WTC11 (cell line): ENCODE data around the gene MANF.

ENCODE experiments used
- AFF4 ChIP-seq: sonication (generic); formaldehyde crosslinking; IDR thresholded peaks from 2 replicates; pipeline ENCODE4 v1.8.1; 2023; ENCODE audit warnings: mild to moderate bottlenecking, missing genetic modification reagents, borderline replicate concordance
- CTCF ChIP-seq: fragments of 200-600 bp; IDR thresholded peaks from 2 replicates; pipeline ENCODE4 v1.8.0; 2022; ENCODE audit warnings: antibody characterized with exemption
- FOXK1 ChIP-seq: sonication (generic); formaldehyde crosslinking; IDR thresholded peaks from 2 replicates; pipeline ENCODE4 v1.8.0; 2022; ENCODE audit warnings: mild to moderate bottlenecking, moderate library complexity, missing genetic modification reagents
- ZNF423 ChIP-seq: fragments of 250-450 bp; sonication (Bioruptor Pico); IDR thresholded peaks from 2 replicates; pipeline ENCODE4 v2.1.2; 2022; ENCODE audit warnings: mild to moderate bottlenecking, moderate library complexity
- TF ChIP-seq, protein P1 (sequence below): sonication (generic); formaldehyde crosslinking; IDR thresholded peaks from 2 replicates; pipeline ENCODE4 v1.8.1; 2022; ENCODE audit warnings: mild to moderate bottlenecking, moderate library complexity, missing genetic modification reagents
- TF ChIP-seq, protein P2 (sequence below): fragments of 250-450 bp; sonication (Bioruptor Pico); conservative IDR thresholded peaks from 2 replicates; pipeline ENCODE4 v1.9.0; 2021; ENCODE audit warnings: mild to moderate bottlenecking
- TF ChIP-seq, protein P3 (sequence below): sonication (generic); formaldehyde crosslinking; IDR thresholded peaks from 2 replicates; pipeline ENCODE4 v1.8.1; 2023; ENCODE audit warnings: mild to moderate bottlenecking, missing genetic modification reagents, moderate library complexity

DNA sequence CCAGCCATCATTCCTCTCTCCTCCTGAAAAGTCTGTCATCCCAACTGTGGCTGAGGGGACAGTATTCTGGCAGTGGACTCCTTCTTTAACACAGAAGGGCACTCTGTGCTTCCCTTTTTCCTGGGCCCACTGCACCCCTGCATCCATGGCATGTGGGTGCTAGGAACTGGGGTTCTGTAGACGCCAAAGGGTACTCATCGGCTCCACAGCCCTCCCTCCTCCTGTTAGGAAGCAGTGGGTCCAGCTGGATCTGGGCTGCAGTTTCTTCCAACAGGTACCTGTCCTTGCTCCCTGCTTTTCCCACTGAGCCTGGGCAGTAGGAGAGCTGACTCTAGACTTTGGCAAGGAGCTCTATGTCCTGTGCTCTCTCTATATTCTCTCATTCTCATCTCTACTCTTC lies 6.4 kb upstream of the MANF start:
- TF ChIP-seq CTCF, result no peak
- no peak for TF ChIP-seq ZNF423 (CRISPR knock-in tag)
- no peak for TF ChIP-seq AFF4 (CRISPR knock-in tag)
- no peak for TF ChIP-seq FOXK1
- TF ChIP-seq, protein P1, sequence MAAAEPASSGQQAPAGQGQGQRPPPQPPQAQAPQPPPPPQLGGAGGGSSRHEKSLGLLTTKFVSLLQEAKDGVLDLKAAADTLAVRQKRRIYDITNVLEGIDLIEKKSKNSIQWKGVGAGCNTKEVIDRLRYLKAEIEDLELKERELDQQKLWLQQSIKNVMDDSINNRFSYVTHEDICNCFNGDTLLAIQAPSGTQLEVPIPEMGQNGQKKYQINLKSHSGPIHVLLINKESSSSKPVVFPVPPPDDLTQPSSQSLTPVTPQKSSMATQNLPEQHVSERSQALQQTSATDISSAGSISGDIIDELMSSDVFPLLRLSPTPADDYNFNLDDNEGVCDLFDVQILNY, result no peak
- TF ChIP-seq, protein P2, sequence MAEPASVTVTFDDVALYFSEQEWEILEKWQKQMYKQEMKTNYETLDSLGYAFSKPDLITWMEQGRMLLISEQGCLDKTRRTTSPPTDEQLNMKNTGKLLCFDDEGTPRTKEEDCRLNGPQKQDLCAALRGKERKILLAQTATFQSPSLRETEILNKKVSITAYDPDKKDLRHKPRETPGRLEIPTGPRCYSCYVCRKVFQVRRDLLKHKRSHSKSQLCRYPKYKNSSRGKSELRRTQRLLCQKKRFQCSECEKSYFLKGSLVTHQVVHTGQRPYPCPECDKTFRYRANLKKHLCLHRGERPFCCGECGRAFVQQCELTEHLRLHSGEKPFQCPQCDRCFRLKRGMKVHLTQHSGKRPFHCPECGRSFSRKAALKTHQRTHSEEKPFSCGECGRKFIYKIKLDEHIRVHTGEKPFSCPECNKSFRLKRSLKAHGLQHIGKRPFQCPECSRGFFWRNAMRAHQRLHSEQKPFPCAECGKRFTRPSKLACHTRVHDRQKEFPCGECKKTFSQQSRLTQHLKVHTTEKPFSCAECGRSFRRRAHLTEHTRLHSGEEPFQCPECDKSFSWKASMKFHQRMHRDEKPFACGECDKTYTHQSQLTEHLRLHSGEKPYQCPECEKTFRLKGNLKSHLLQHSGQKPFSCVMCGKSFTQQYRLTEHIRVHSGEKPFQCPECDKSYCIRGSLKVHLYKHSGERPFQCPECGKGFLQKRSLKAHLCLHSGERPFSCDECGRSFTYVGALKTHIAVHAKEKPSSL (CRISPR knock-in tag), result no peak
- TF ChIP-seq, protein P3, sequence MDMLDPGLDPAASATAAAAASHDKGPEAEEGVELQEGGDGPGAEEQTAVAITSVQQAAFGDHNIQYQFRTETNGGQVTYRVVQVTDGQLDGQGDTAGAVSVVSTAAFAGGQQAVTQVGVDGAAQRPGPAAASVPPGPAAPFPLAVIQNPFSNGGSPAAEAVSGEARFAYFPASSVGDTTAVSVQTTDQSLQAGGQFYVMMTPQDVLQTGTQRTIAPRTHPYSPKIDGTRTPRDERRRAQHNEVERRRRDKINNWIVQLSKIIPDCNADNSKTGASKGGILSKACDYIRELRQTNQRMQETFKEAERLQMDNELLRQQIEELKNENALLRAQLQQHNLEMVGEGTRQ (CRISPR knock-in tag), result no peak
